ENCODE measurements around the gene PLAAT3. TPM values are rescaled to one million over a fixed set of nuclear protein-coding genes. Genes with fewer than 3 reads are reported as not detected.
"Not testable (repeated sequence)": the region's sequence is repeated elsewhere in the genome, so short reads cannot be mapped to it uniquely, and the experiment has no call there.

The PLAAT3 gene
- total RNA-seq, 1 donor from 2014 or later, result 59.1 TPM

DNA sequence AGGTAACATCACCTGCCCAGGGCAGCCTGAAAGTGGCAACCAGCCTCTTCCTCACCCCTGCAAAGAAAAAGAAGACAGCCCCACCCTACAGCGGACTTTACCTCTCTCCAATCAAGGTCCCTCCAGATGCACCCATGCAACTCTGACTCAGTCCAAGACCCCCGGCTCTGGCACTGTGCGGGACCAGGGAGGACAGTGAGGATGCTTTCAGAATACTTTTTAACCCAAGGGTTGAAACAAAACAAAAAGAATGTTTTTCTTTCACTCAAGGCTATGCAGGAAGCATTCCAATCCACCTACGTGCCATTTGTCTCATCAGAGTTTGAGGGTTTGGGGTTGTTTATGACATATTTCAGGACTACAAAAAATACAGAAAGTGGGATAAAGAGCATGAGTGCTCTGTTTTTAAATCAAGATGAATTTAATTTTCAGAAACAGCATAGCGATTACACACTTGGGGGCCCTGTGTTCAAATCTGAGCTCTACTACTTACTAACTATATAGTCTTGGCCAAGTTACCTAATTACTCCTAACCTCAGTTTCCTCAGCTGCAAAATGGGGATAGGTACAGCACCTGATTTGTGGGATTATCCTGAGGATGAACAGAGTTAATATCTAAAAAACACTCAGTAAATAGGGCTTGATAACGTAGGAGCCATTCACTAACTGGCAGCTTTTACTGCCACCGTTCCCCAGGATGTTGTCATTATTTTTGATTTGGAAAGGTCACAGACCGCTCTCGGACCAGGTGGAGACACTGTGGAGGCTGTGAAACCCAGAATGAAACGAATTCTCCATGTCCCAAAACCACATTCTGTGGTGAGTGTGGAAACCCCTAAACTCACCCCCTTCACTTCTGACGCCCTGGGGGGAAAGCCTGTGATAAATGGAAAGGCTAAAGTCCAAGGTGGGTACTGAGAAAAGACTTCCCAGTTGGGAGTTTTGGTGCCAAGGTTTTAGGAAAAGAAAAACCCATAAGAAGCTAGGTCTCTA is 5.6 kb downstream of the PLAAT3 start:
- DNase-seq, result peak; percentile 53

DNA sequence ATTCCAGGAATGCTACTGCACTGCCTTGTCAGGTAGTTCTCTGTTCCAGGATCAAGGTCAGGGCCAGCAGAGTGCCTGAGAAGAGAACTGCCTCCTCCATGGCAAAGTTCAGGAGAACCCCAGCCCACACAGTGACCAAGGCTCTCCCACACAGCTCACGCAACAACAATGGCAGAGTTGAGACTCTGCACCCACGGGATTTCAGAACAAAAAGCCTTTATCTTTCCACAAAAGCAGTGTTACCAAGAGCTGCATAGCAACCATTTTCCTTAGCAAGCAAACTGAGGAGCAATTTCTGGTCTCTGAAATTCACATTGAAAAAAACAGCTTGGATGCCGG is 11.1 kb downstream of the PLAAT3 start:
- peak; percentile 41 for DNase-seq

DNA sequence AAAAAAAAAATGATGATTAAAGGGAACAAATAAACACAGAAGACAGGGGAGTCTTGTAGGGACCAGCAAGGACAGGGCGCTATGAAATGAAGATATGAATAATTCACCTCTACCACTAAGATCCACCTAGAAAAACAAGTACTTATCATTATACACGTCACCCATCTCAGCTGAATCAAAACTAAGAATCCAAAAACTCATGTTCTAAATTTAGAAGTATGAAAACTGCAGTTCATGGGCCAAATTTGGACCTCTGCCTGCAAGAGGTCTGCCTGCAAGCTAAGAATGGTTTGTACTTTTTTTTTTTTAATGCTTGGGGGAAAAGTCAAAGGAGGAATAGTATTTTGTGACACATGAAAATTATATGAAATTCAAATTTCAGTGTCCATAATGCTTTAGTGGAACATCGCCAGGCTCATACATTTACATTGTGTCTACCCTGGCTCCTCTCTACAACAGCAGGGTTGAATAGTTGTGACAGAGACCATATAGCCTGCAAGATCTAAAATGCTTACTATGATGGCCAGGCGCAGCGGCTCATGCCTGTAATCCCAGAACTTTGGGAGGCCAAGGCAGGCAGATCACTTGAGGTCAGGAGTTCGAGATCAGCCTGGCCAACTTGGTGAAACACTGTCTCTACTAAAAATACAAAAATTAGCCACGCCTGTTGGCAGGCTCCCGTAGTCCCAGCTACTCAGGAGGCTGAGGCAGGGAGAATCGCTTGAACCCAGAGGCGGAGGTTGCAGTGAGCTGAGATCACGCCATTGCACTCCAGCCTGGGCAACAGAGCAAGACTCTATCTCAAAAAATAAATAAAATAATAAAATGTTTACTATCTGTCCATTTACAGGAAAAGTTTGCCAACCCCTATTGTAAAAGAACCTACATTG is 11.7 kb downstream of the PLAAT3 start:
- DNase-seq, result not testable (repeated sequence)

DNA sequence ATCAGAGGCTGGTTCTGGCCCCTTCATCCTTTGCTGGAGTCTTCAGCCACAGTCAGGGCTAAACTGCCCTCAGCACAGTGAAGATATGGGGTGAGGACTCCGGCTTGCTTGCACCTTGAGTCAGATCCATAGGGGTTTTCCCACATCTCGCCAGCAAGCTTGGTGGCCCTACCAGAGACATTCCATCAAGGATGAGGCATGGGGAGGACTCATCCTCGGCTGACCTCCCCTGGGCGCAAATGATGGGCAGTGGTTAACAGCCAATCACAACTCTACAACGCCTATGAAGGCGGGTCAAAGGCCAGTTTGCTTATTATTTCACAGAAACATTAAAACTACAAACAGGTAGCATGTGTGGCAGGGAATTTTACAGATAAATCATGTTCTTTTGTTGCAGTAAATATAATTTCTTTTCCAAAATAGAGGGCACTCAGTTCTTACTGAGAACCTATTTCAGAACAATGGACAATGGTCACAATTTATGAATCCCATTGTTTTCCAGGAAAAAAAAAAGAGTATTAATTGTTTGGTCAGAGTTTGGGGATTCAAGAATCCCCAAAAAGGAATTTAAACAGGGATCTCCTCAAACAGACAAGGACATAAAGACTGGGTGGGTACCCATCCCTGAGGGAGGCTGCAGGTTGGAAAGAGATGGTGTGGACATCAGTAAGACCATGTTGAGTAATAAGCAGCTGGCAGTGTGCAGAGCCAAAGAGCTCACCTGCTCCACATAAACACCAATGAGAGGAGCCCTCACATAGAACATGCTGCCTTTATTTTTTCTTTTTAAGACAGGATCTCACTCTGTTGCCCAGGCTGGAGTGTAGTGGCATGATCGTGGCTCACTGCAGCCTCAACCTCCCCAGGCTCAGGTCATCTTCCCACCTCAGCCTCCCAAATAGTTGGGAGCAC is 14.8 kb downstream of the PLAAT3 start:
- no peak for DNase-seq

DNA sequence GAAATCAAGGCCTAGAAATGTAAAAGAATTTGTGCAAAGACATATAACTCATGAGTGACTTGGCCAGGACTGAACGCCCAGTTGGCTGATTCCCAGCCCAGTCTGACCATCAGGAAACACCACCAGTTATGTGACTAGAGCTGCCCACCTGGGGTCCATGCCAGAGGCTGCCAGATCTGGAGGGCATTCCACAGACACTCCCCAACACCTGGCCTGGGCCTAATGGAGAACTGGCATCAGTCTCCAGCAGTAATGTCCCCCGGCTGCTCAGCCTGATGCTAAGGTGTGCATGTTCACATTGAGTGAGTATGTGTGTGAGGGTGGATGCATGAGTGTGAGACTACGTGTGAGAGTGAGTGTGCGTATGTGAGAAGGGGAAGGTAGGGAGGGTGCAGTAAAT is 15.7 kb downstream of the PLAAT3 start:
- DNase-seq, result no peak

DNA sequence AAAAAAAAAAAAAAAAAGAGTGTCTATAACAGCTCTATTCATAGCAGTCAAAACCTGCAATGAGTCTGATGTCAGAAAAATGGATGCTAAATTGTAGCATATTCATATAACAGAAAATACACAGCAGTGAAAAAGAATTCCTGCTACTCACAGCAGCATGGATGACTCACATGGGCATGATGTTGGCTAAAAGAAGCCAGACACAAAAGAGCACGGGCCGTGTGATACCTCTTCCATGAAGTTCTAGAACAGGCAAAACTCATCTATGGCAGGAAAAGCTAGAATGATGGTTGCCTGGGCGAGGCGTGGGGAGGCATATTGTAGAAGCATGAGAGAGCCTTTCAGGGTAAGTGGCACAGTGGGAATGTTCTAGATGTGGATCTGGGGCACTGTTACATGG is 18.9 kb downstream of the PLAAT3 start:
- DNase-seq, result no peak

DNA sequence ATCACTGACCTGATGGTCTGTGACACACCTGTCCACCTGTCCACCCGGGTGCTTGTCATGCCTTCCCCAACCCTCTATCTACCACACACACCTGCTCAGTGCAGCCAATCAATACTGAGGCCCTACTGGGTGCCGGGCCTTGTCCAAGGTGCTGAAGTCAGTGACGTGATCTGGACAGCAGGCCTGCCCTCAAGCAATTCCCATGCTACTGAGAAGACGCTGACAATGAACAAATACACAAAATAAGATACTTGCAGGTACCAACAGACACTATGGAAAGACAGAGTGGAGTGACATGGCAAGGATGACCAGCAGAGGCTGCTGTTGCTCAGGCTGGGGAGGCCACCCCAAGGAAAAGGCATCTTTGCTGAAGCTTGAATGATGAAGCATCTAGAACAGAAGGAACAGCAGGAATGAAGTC is 21.2 kb downstream of the PLAAT3 start:
- DNase-seq, result peak; percentile 56

DNA sequence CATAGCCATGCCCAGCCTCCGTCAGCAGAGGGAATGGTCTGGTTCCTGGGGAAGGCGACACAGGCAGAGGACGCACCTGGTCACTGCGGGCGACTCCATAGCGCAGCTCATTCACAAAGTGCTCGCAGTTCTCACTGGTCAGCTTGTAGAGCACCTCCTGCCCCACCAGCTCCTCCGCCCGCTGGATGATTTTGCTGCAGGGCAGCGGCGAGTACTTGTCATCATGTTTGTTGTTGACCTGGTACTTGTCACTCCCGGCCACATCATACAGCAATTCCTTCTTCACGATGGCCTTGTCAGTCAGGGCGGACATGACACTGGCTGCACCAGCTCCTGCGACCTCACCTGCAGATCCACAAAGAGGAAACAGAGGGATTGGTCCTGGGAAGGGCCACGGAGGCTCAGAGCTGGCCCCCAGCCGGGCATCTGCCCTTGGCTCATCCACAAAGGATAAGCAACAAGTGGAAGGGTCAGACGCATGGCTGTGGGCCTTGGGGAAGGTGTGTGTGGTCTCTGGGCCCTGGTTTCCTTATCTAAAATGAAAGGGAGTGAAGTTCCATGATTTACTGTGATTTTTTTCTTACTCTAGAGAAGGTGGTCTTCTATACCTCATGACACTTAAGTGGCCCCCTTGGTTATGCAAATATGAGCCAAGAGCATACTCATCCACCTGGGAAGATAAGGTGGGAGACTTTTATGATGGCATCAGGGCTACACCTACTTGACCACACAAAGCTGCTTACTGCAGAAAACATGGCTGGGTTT is 24.0 kb downstream of the PLAAT3 start:
- no peak for DNase-seq

DNA sequence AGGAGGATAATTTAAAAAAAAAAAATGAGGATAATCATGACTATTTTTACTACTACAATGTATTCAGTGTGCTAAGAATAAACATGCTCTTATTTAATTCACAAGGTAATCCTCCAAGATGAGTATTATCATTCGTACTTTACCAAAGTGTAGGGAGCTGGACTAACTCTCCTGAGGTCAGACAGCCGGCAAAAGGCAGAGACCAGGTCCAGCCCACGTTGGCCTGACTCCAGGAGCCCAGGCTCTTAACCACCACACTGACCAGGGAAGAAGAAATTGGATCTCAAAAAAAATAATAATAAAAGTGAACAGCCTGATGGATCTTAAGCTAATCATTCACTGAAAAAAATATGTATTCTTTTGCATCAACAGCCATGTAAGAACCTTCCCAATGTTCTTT is 25.2 kb downstream of the PLAAT3 start:
- DNase-seq, result no peak

DNA sequence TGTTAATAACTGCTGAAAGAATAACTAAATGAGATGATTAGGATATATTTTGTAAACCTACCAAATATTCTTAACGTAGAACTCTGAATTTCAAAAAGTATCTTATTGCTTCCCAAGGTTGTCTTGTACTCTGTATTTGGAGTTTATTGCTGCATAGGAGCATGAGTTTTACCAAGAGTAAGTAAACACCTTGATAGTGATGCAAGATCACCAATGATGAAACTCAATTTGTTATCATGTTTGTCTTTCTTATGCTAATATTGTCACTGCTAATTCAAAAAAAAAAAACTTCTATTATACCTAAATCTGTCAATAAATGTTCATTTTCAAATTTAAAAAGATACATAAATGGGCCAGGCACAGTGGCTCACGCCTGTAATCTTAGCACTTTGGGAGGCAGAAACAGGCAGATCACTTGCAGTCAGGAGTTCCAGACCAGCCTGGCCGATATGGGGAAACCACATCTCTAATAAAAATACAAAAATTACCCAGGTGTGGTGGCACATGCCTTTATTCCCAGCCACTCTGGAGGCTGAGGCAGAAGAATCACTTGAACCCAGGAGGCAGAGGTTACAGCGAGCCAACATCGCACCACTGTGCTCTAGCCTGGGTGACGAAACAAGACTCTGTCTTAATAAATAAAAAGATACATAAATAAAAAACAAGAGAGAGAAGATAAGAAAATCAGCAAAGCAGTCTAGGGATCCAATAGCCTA is 27.6 kb downstream of the PLAAT3 start:
- DNase-seq, result no peak

DNA sequence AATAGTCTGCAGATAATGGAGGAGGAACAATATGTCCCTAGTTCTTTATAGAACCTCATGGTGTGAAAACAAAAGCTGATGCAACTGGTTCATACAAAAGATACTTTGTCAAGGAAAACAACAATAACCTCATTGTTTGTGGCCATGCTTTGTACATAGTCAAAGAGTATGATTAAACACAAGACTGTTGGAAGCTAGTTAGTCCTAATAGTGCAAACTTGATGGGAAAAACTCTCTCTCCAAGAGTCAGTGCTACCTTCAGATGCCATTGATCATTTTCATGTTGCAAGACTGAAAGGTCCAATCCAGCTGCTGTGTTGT is 30.9 kb downstream of the PLAAT3 start:
- DNase-seq, result no peak

DNA sequence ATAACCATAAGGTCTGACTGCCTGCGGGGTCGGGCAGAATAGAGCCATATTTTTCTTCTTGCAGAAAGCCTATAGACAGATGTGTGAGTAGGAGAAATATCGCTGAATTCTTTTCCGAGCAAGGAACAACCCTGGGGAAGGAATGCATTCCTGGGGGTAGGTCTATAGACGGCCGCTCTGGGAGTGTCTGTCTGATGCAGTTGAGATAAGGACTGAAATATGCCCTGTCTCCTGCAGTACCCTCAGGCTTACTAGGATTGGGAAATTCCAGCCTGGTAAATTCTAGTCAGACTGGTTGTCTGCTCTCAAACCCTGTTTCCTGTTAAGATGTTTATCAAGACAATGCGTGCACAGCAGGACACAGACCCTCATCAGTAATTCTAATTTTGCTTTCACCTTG is 33.0 kb downstream of the PLAAT3 start:
- DNase-seq, result not testable (repeated sequence)

DNA sequence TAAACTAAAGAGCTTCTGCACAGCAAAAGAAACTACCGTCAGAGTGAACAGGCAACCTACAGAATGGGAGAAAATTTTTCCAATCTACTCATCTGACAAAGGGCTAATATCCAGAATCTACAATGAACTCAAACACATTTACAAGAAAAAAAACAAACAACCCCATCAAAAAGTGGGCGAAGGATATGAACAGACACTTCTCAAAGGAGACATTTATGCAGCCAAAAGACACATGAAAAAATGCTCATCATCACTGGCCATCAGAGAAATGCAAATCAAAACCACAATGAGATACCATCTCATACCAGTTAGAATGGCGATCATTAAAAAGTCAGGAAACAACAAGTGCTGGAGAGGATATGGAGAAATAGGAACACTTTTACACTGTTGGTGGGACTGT is 35.4 kb downstream of the PLAAT3 start:
- not testable (repeated sequence) for DNase-seq

DNA sequence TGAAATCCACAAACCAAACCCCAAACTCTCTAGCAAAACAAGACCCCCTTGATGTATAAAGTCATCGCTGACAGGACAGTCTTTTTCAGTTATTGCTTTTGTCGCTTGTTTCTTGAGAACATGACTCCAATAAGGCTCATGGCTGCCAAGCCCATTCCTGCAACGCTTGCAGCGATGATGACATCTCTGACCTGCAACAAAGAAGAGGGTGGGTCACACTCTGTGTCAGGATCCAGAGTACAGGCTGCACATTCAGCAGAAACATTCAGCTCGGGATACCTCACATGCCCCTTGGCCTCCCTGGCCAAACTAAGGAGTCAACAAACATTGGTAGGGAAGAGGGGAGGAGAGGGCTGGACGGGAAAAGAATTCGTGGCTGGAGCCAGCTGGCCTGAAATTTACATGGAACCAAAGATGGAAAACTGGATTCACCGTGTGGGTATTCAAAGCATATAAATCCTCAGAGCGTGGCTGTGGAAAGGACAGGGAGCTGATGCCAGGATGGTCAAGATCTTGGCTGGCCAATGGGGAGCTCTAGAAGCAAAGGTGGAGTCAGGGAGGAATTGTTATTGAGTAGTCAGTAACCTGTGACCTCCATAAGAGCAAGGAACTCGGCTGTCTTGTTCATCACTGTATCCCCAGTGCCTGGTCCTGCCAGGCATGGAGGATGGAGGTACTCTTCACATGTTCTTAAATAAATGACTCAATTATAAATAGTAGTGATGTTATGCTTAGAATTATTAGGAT is 39.2 kb downstream of the PLAAT3 start:
- no peak for DNase-seq

DNA sequence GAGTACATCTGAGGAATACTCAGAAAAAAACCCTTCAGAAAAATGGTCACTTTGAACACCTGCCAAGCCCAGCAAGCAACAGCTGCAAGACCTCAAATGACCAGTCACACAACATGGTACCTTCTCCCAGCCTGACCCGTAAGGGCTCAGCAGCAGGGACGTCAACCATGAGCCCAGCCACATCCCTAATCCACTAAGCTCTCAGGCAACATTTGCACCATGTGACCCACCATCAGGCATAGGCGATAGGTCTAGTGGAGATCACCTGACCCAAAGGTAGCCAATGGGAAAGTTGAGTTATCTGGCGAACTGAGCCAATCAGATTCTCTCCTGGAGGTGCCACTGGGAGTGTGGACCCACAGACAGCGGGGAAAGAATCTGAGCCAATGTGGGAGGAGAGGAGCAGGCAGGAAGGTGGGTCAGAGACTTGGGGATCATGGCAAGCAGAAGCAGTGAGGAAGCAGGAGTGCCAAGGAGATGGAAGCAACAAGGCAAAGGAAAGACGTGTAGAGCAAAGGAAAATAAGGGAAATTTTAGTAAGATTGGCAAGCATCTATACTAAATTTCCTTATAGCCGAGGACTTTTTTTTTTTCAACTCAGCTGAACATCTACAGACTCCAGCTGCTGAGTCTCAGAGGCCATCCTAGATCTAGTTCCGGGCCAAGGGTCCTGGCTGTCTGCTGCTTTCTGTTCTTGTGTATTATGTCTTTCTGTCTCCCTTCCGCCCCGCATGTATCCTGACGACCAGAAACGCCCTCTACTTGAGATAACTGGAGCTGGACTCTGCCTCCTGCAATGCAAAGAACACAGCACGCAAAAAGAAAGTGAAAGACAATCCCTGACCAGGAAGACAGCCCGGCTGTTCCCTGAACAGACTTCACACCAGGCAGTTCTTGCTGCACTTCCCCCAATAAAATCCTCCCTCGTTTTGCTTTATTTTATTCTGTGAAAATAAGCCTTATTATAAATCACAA is 40.1 kb downstream of the PLAAT3 start:
- DNase-seq, result no peak

DNA sequence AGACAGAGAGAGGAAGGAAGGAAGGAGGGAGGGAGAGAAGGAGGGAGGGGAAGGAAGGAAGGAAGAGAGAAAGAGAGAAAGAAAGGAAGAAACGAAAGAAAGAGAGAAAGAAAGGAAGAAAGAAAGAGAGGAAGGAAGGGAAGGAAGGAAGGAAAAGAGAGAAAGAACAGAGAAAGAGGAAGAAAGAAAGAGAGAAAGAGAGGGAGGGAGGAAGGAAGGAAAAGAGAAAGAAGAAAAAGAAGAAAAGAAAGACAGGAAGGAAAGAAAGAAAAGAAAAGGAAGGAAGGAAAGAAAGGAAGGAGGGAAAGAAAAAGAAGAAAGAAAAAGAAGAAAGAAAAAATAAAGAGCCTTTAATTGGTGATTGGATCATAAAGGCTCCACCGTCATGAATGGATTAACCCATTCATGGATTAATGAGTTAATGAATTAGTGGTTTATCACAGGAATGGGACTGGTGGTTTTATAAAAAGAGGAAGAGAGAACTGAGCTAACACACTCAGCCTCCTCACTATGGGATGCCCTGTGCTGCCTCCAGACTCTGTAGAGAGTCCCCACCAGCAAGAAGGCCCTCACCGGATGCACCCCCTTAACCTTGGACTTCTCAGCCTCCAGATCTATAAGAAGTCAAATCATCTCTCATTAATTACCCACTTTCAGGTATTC is 42.1 kb downstream of the PLAAT3 start:
- DNase-seq, result no peak

DNA sequence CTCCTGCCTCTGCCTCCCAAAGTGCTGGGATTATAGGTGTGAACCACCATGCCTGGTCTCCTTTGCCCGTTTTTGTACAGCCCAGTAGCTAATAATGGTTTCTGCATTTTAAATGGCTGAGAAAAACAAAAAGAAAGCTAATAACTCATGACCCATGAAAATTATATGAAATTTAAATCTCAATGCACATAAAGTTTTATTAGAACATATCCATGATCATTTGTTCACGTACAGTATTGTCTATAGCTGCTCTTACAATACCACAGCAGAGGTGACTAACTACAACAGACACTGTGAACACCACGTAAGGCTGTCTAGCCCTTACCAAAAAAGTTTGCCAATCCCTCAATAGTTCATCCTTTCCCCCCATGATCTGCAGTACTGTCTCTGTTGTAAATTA is 44.7 kb downstream of the PLAAT3 start:
- no peak for DNase-seq

DNA sequence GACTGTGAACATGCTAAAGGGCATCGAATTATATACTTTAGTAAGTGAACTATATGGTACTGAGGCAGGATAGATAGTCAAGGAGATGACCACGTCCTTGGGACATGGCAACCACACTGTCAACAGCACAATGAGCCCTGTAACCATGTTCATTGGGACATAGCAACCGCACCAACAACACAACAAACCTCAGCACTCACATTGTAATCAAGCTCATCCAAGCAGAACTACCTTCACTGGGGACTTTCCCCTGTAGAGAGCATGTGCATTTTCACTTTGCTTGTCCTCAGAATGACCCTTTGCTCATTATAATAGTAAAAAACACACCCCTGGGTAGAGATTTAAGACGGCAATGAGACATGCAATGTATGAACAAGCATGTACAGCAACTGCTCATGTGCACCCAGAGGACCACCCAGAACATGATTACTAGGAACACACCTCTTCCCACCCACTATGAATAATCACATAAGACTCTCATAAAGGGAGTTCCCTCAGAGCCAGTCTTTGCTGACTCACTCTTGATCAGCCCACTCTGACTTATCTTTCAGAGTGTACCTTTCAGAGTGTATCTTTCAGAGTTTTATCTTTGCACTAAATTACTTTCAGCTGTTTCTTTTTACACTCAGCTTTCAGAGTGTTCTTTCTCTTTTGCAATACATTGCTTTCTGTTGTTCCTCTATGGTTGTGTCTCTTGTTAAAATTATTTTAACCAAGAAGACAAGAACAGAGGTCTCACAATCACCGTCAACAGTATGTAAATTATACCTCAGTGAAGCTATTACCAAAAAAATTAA is 47.0 kb downstream of the PLAAT3 start:
- DNase-seq, result peak; percentile 61
